AG04450 (cell line): ENCODE measurements around the gene FXYD5. TPM values are rescaled to one million over a fixed set of nuclear protein-coding genes. Genes with fewer than 3 reads are reported as not detected.

ENCODE experiments used
- CTCF ChIA-PET: fragments of 300-600, 350-600 bp; formaldehyde crosslinking; extraction: SDS; loops from one replicate; lab custom pipeline; 2022; ENCODE audit warnings: antibody characterized with exemption, inconsistent platforms; lab: Charles Lee
- POLR2A ChIA-PET: fragments of 350-600 bp; formaldehyde crosslinking; extraction: SDS; loops from one replicate; lab custom pipeline; 2021; ENCODE audit warnings: antibody characterized with exemption, inconsistent platforms; lab: Yijun Ruan, JAX
- DNase-seq: peaks from one replicate; pipeline ENCODE4 v3.0.0-alpha.2; 2011; ENCODE audit warnings: low read depth, low spot score
- H3K27ac ChIP-seq: one replicate; pipeline ENCODE4 v1.5.1; 2012; ENCODE audit warnings: low read depth, low read length, control low read depth
- H3K27me3 ChIP-seq: one replicate; pipeline ENCODE4 v1.6.0; 2012; ENCODE audit warnings: low read length; ENCODE audit not compliant: control insufficient read depth, insufficient read depth
- H3K4me3 ChIP-seq: 2 replicates; pipeline ENCODE4 v1.5.1; 2011; ENCODE audit warnings: mild to moderate bottlenecking, low read depth, low read length, control low read depth
- H3K9me3 ChIP-seq: 2 replicates; pipeline ENCODE4 v1.5.1; 2012; ENCODE audit warnings: low read length; ENCODE audit not compliant: control insufficient read depth, insufficient read depth
- CTCF ChIP-seq: IDR thresholded peaks from 2 replicates; pipeline ENCODE4 v1.5.1; 2011; ENCODE audit warnings: low read depth, low read length, control low read depth, inconsistent platforms
- polyA plus RNA-seq: library from polyadenylated mRNA; depleted of rRNA; stranded (reverse); fragments of >200 nt; gene quantifications from 2 replicates; pipeline ENCODE4 v1.2.3, GENCODE V29; 2011

FXYD5 gene
- polyA plus RNA-seq, 1 experiment, result 80.3 TPM

- Histone ChIP-seq H3K27ac (no peak overlapping the region), H3K27me3 (peaks cover 7% of the 10 kb centered on the region), H3K9me3 (no peaks in the 10 kb centered on the region), H3K4me3 (no peak overlapping the region)
- TF ChIP-seq CTCF, result no peak
- ChIA-PET CTCF (interaction anchor here (2.0 kb wide), 1 partner anchor 53 kb away, joined by 7 read pairs; no protein-coding TSS in a partner anchor), POLR2A (no interaction called here)
- no peak for DNase-seq
Observed at GRCh38 chr19:35119578-35120155, 34.9 kb upstream of the FXYD5 start.

- ChIA-PET POLR2A (no interaction called here), CTCF (interaction anchor here (2.0 kb wide), 1 partner anchor 53 kb away, joined by 7 read pairs; no protein-coding TSS in a partner anchor)
- H3K27ac ChIP-seq, result no peak overlapping the region
- no peaks in the 10 kb centered on the region; the same call in 1 of the 2 replicates for H3K9me3 ChIP-seq
- H3K27me3 ChIP-seq, result peaks cover 7% of the 10 kb centered on the region
- no peak for TF ChIP-seq CTCF
- H3K4me3 ChIP-seq, result no peak overlapping the region
- no peak for DNase-seq
Observed at GRCh38 chr19:35120492-35120891, 34.0 kb upstream of the FXYD5 start.

GRCh38 chr19:35120898-35121297 lies 33.6 kb upstream of the FXYD5 start:
- Histone ChIP-seq H3K9me3 (no peaks in the 10 kb centered on the region; the same call in 1 of the 2 replicates), H3K27ac (no peak overlapping the region), H3K4me3 (no peak overlapping the region), H3K27me3 (peaks cover 6% of the 10 kb centered on the region)
- no peak for DNase-seq
- ChIA-PET CTCF (interaction anchor here (2.0 to 6.3 kb wide), 2 partner anchors 15 to 54 kb away, joined by 7 to 44 read pairs; partner anchors contain the start of gene LGI4), POLR2A (no interaction called here)
- no peak for TF ChIP-seq CTCF

GRCh38 chr19:35122687-35123551 lies 31.6 kb upstream of the FXYD5 start:
- H3K4me3 ChIP-seq, result no peak overlapping the region
- H3K27me3 ChIP-seq, result peaks cover 7% of the 10 kb centered on the region
- no peak for DNase-seq
- no peak for TF ChIP-seq CTCF
- ChIA-PET POLR2A (no interaction called here), CTCF (interaction anchor here (1.2 to 6.3 kb wide), 2 partner anchors 8 to 13 kb away, joined by 4 to 44 read pairs; partner anchors contain the start of gene LGI4)
- H3K27ac ChIP-seq, result no peak overlapping the region
- H3K9me3 ChIP-seq, result no peaks in the 10 kb centered on the region; the same call in 1 of the 2 replicates
